HG02852 (cell line): ENCODE measurements around the gene TASOR.
A peak's percentile ranks its signal among the peaks of the same experiment; 100 is the strongest.
"Not testable (repeated sequence)": the region's sequence is repeated elsewhere in the genome, so short reads cannot be mapped to it uniquely, and the experiment has no call there.

Experiments used
- ATAC-seq: cut with Tn5 transposase; IDR thresholded peaks from one replicate; pipeline ENCODE4 v1.9.1; 2021; ENCODE audit warnings: mild to moderate bottlenecking, moderate library complexity; ENCODE audit not compliant: unreplicated experiment

The TASOR gene

GRCh38 chr3:56683122-56683817 is at the start of gene TASOR:
TSS of gene TASOR (minus strand) at chr3:56683265. CDS start at chr3:56683006, 259 bp downstream.
- ATAC-seq: peak; percentile 72

- no peak for ATAC-seq
Measured at GRCh38 chr3:56732109-56732508, 49.0 kb upstream of the TASOR start.

- peak; percentile 98 for ATAC-seq
Measured at GRCh38 chr3:56725175-56725574, 42.1 kb upstream of the TASOR start.

- no peak for ATAC-seq
Measured at GRCh38 chr3:56724676-56725075, 41.6 kb upstream of the TASOR start.

- ATAC-seq: no peak
Measured at GRCh38 chr3:56720849-56721248, 37.8 kb upstream of the TASOR start.

GRCh38 chr3:56718809-56719208 is 35.7 kb upstream of the TASOR start:
- ATAC-seq: not testable (repeated sequence)

GRCh38 chr3:56711344-56711743 is 28.3 kb upstream of the TASOR start:
- no peak for ATAC-seq

- ATAC-seq: not testable (repeated sequence)
Measured at GRCh38 chr3:56707412-56707811, 24.3 kb upstream of the TASOR start.

GRCh38 chr3:56706629-56707028 is 23.6 kb upstream of the TASOR start:
- no peak for ATAC-seq

GRCh38 chr3:56704706-56705105 is 21.6 kb upstream of the TASOR start:
- ATAC-seq: no peak

GRCh38 chr3:56702490-56703315 is 19.6 kb upstream of the TASOR start:
- ATAC-seq: no peak

GRCh38 chr3:56700151-56700550 is 17.1 kb upstream of the TASOR start:
- no peak for ATAC-seq

GRCh38 chr3:56694867-56695683 is 12.0 kb upstream of the TASOR start:
- ATAC-seq: no peak

- ATAC-seq: no peak
Measured at GRCh38 chr3:56693750-56694149, 10.7 kb upstream of the TASOR start.

GRCh38 chr3:56692520-56693433 is 9.7 kb upstream of the TASOR start:
- ATAC-seq: peak; percentile 83

- not testable (repeated sequence) for ATAC-seq
Measured at GRCh38 chr3:56692001-56692365, 8.9 kb upstream of the TASOR start.

- no peak for ATAC-seq
Measured at GRCh38 chr3:56691165-56692000, 8.3 kb upstream of the TASOR start.

GRCh38 chr3:56689303-56689702 is 6.2 kb upstream of the TASOR start:
- ATAC-seq: no peak

- no peak for ATAC-seq
Measured at GRCh38 chr3:56688191-56688590, 5.1 kb upstream of the TASOR start.
